ENCODE results near the gene PBX2. TPM values are rescaled to one million over a fixed set of nuclear protein-coding genes. Genes with fewer than 3 reads are reported as not detected.

Gene PBX2
- total RNA-seq, 2 donors from 2014 or later = 61.5 to 102 TPM

GRCh38 chr6:32139590-32139989, 50.4 kb downstream of the PBX2 start:
- H3K36me3 ChIP-seq = no peaks in the 10 kb centered on the region
- no peaks in the 10 kb centered on the region for H3K27me3 ChIP-seq (replicated peaks; ENCODE audit: insufficient read depth)
- TF ChIP-seq POLR2AphosphoS5 (IDR thresholded peaks at IDR 0.05) (no peak), POLR2A (IDR thresholded peaks at IDR 0.05) (no peak)
- TF ChIP-seq, protein P1, sequence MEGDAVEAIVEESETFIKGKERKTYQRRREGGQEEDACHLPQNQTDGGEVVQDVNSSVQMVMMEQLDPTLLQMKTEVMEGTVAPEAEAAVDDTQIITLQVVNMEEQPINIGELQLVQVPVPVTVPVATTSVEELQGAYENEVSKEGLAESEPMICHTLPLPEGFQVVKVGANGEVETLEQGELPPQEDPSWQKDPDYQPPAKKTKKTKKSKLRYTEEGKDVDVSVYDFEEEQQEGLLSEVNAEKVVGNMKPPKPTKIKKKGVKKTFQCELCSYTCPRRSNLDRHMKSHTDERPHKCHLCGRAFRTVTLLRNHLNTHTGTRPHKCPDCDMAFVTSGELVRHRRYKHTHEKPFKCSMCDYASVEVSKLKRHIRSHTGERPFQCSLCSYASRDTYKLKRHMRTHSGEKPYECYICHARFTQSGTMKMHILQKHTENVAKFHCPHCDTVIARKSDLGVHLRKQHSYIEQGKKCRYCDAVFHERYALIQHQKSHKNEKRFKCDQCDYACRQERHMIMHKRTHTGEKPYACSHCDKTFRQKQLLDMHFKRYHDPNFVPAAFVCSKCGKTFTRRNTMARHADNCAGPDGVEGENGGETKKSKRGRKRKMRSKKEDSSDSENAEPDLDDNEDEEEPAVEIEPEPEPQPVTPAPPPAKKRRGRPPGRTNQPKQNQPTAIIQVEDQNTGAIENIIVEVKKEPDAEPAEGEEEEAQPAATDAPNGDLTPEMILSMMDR (IDR thresholded peaks at IDR 0.05) = no peak
- no peaks in the 10 kb centered on the region for H3K4me1 ChIP-seq (replicated peaks)
- no peak overlapping the region for H3K4me3 ChIP-seq
- intact Hi-C loops (cut with DNase I) = no loop called here
- no peak for DNase-seq (ENCODE audit: low spot score)
- no peak overlapping the region for H3K27ac ChIP-seq
- 66% methylated on average over 5 of the region's 5 CpGs for WGBS
- no peaks in the 10 kb centered on the region for H3K9me3 ChIP-seq

- no peak for DNase-seq (ENCODE audit: low spot score)
Measured at GRCh38 chr6:32137454-32137853, 52.5 kb downstream of the PBX2 start.

More at GRCh38 chr6:32137454-32137853, 52.5 kb downstream of the PBX2 start:
- Histone ChIP-seq H3K27me3 (replicated peaks; ENCODE audit: insufficient read depth) (no peaks in the 10 kb centered on the region), H3K36me3 (no peaks in the 10 kb centered on the region), H3K4me1 (replicated peaks) (no peaks in the 10 kb centered on the region), H3K4me3 (no peak overlapping the region), H3K27ac (no peak overlapping the region), H3K9me3 (no peaks in the 10 kb centered on the region)
- TF ChIP-seq POLR2A (IDR thresholded peaks at IDR 0.05) (no peak), POLR2AphosphoS5 (IDR thresholded peaks at IDR 0.05) (no peak)
- TF ChIP-seq, protein P1 (IDR thresholded peaks at IDR 0.05) = no peak
- intact Hi-C loops (cut with DNase I) = no loop called here

Small RNA genes within 50 kb of the gene (microRNA-seq; reads per million reads assigned to microRNA genes)
- gene MIR6721 = 2.9 reads per million, percentile 35 among the genes with 10 or more reads in this experiment
- 0.75 reads per million for gene MIR6833

Small RNA genes within 50 kb of the gene (small RNA-seq; reads per million reads assigned to genes)
- 0 reads per million in 2 donors for gene AL662884.1
- gene MIR6833 = 0 reads per million in 2 donors

Other genes with a start within 250 kb of the PBX2 start
- gene CFB, start 244.1 kb downstream of the PBX2 start, total RNA-seq = 10 to 100 TPM; 32.1 to 48.6 TPM
- 10 to 100 TPM; 88.9 to 94.0 TPM for gene NELFE, start 231.2 kb downstream of the PBX2 start, total RNA-seq
- 10 to 100 TPM; 34.8 to 66.2 TPM for gene SKIC2, start 231.0 kb downstream of the PBX2 start, total RNA-seq
- gene DXO, start 218.1 kb downstream of the PBX2 start, total RNA-seq = 10 to 100 TPM; 21.9 to 36.0 TPM
- 100 to 1,000 TPM in 1 of 2 donors, 10 to 100 TPM in 1; 32.8 to 196 TPM for gene C4A, start 208.1 kb downstream of the PBX2 start, total RNA-seq
- gene C4B, start 175.4 kb downstream of the PBX2 start, total RNA-seq = 100 to 1,000 TPM in 1 of 2 donors, 10 to 100 TPM in 1; 49.2 to 137 TPM
- gene CYP21A2, start 151.8 kb downstream of the PBX2 start, total RNA-seq = 1 to 10 TPM in 1 of 2 donors, under 1 TPM in 1; 0.59 to 2.7 TPM
- gene TNXB, start 80.9 kb downstream of the PBX2 start, total RNA-seq = 10 to 100 TPM; 18.5 to 29.1 TPM
- gene ATF6B, start 62.0 kb downstream of the PBX2 start, total RNA-seq = 100 to 1,000 TPM in 1 of 2 donors, 10 to 100 TPM in 1; 70.6 to 132 TPM
- 1 to 10 TPM; 3.6 to 6.9 TPM for gene FKBPL, start 59.9 kb downstream of the PBX2 start, total RNA-seq
- gene PRRT1, start 38.3 kb downstream of the PBX2 start, total RNA-seq = 1 to 10 TPM in 1 of 2 donors, under 1 TPM in 1; 0.64 to 7.2 TPM
- 10 to 100 TPM; 18.6 to 32.9 TPM for gene PPT2, start 36.1 kb downstream of the PBX2 start, total RNA-seq
- gene EGFL8, start 25.6 kb downstream of the PBX2 start, total RNA-seq = 10 to 100 TPM; 12.2 to 19.5 TPM
- gene AGPAT1, start 14.1 kb downstream of the PBX2 start, total RNA-seq = 100 to 1,000 TPM in 1 of 2 donors, 10 to 100 TPM in 1; 52.6 to 113 TPM
- 100 to 1,000 TPM in 1 of 2 donors, 10 to 100 TPM in 1; 98.6 to 129 TPM for gene RNF5, start 11.8 kb downstream of the PBX2 start, total RNA-seq
- gene AGER, start 5.9 kb downstream of the PBX2 start, total RNA-seq = 1 to 10 TPM; 3.3 to 3.8 TPM
- 1 to 10 TPM; 5.1 to 5.9 TPM for gene GPSM3, start 2.4 kb upstream of the PBX2 start, total RNA-seq
- 10 to 100 TPM; 14.6 to 18.2 TPM for gene NOTCH4, start 33.9 kb upstream of the PBX2 start, total RNA-seq
- gene TSBP1, start 181.7 kb upstream of the PBX2 start, total RNA-seq = under 1 TPM in 1 of 2 donors, not detected in 1; 0.45 TPM
- gene BTNL2, start 217.0 kb upstream of the PBX2 start, total RNA-seq = not detected
- 100 to 1,000 TPM; 116 to 145 TPM for gene HLA-DRA, start 249.7 kb upstream of the PBX2 start, total RNA-seq

Measured in prostate gland (tissue), 2 donors.